Measurements from ENCODE around the gene RAP1GDS1.
A peak's percentile ranks its signal among the peaks of the same experiment; 100 is the strongest.
"Not testable (repeated sequence)": the region's sequence is repeated elsewhere in the genome, so short reads cannot be mapped to it uniquely, and the experiment has no call there.

RAP1GDS1 gene

DNA sequence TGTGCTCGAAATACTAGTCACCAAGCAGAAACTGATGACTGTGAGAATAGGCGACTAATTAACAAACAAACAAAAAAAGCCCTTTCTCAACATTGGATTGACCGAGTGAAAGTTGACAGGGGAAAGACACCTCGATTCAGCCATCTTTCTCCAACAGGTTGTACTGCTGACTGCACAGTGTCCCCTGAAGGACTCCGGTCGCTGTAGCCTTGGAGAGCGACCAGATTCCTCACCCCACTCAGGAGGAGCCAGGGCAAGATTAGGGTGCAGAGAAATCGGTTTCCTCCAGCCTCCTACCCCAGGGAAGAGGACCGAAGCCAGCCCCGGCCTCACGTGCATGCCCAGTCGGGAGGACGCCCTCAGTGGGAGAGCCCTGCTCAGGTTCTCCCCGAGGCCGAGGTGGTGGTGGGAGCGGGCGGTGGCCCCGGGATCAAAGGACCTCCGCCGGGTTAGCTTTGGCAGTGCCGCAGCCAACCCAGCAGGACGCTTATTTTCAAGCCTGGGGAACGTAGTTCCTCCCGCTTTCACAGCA lies 1.1 kb upstream of the RAP1GDS1 start:
- H3K9ac ChIP-seq (ENCODE audit: low read depth, low read length) = peak overlapping the region; percentile 99
- peak overlapping the region; percentile 99 for H3K4me3 ChIP-seq (ENCODE audit: low read length)
- H3K4me2 ChIP-seq (ENCODE audit: low read length) = peak overlapping the region; percentile 97

DNA sequence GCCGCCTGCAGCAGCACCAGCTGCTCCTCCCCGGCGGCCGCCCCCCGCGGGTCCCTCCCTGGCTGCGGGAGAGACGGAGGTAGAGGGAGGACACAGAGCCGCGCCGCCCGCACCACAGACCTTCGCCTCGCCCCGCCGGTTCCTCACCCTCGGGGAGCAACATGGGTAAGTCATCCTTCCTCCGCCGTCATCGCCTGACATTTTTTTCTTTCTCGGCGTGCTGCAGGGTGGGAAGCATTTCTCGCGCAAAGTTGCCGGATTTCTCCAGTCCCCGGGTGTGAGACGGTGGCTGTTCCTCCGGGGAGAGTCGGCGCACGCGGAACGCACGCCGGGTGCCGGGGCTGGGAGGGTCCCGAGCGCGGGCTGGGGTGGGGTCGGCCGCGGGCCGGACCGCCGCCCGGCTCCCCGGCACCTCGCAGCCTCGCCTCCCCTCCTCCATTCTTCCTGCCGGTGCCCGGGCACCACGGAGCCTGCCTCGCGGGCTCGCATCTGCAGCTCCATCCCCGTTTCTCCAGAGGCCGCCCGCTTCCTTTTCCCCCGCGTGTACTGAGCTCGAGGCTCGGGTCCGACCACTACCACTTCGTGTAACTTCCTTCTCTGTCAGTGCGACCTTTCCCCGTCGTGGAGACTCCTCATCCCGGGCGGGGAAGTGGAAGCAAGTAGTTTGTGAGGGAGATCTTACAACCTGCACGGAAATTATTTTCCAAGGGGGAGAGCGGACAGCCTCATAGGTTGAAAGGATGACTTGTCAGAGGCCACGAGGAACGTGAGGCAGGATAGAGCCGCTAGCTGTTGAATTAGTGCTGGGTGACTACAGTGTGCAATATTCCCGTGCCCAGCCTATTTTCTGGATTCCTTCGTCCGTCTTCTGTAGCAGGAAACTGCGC lies 464 bp downstream of the RAP1GDS1 start:
- Histone ChIP-seq H3K4me2 (ENCODE audit: low read length) (peak overlapping the region; percentile 77), H3K36me3 (ENCODE audit: insufficient read depth, low read length) (no peaks in the 10 kb centered on the region), H3K4me3 (ENCODE audit: low read length) (peak overlapping the region; percentile 90)

More for the DNA sequence above, 1.1 kb upstream of the RAP1GDS1 start:
- H3K27me3 ChIP-seq (ENCODE audit: control insufficient read depth, insufficient read depth, low read length) = no peaks in the 10 kb centered on the region
- H3K4me1 ChIP-seq (ENCODE audit: control insufficient read depth, insufficient read depth, low read length) = peaks cover 17% of the 10 kb centered on the region
- H3K9me3 ChIP-seq (replicated peaks; ENCODE audit: low read length) = no peaks in the 10 kb centered on the region
- H3K36me3 ChIP-seq (ENCODE audit: insufficient read depth, low read length) = no peaks in the 10 kb centered on the region

DNA sequence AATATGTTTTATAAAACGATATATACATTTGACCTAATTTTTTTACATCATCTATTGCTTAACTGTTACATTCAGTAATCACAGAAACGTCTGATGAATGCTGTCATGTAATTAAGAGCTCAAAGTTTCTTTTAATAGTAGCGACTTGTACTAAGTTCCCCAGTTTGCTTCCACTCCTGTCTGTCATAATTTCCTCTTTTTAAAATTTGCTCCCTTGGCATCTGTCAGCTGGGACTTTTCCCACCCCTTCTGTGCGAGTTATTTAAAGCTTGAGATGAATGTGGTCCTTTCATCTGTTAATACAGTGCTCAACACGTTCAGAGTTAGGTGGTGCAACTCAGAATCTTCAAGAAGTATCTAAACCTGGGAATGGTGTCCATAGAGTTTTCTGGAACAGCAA lies 1.2 kb downstream of the RAP1GDS1 start:
- Histone ChIP-seq H3K9me3 (replicated peaks; ENCODE audit: low read length) (no peaks in the 10 kb centered on the region), H3K27me3 (ENCODE audit: control insufficient read depth, insufficient read depth, low read length) (no peaks in the 10 kb centered on the region), H3K36me3 (ENCODE audit: insufficient read depth, low read length) (no peaks in the 10 kb centered on the region), H3K4me1 (ENCODE audit: control insufficient read depth, insufficient read depth, low read length) (peaks cover 17% of the 10 kb centered on the region), H3K4me3 (ENCODE audit: low read length) (peak overlapping the region; percentile 90), H3K9ac (ENCODE audit: low read depth, low read length) (peak overlapping the region; percentile 85), H3K4me2 (ENCODE audit: low read length) (peak overlapping the region; percentile 77)

More for the DNA sequence above, 464 bp downstream of the RAP1GDS1 start:
- Histone ChIP-seq H3K9ac (ENCODE audit: low read depth, low read length) (peak overlapping the region; percentile 85), H3K9me3 (replicated peaks; ENCODE audit: low read length) (no peaks in the 10 kb centered on the region), H3K4me1 (ENCODE audit: control insufficient read depth, insufficient read depth, low read length) (peaks cover 17% of the 10 kb centered on the region), H3K27me3 (ENCODE audit: control insufficient read depth, insufficient read depth, low read length) (no peaks in the 10 kb centered on the region)

- Histone ChIP-seq H3K9ac (ENCODE audit: low read depth, low read length) (no peak overlapping the region), H3K4me3 (ENCODE audit: low read length) (no peak overlapping the region), H3K4me2 (ENCODE audit: low read length) (no peak overlapping the region), H3K9me3 (replicated peaks; ENCODE audit: low read length) (no peaks in the 10 kb centered on the region), H3K36me3 (ENCODE audit: insufficient read depth, low read length) (peaks cover 9% of the 10 kb centered on the region), H3K27me3 (ENCODE audit: control insufficient read depth, insufficient read depth, low read length) (no peaks in the 10 kb centered on the region), H3K4me1 (ENCODE audit: control insufficient read depth, insufficient read depth, low read length) (peaks cover 9% of the 10 kb centered on the region)
Observed at GRCh38 chr4:98267498-98267897, 6.3 kb downstream of the RAP1GDS1 start.

DNA sequence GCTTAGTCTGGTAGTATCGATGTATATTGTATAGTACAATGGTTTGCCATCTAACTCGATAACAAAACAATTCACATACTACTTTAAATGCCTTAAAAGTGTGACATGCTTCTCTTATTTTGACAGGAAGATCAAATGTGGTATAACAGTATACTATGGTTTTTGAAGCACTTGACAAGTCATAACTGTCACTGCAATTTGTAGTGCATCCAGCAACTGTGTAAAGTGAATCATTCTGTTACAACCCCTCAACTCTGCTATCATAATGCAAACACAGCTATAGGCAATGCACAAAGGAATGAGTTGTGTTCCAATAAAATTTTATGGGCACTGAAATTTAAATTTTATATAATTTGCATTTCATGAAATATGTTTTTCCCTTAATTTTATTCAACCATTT lies 14.0 kb downstream of the RAP1GDS1 start:
- peaks cover 6% of the 10 kb centered on the region for H3K36me3 ChIP-seq (ENCODE audit: insufficient read depth, low read length)
- no peaks in the 10 kb centered on the region for H3K27me3 ChIP-seq (ENCODE audit: control insufficient read depth, insufficient read depth, low read length)
- no peaks in the 10 kb centered on the region for H3K4me1 ChIP-seq (ENCODE audit: control insufficient read depth, insufficient read depth, low read length)
- H3K4me2 ChIP-seq (ENCODE audit: low read length) = no peak overlapping the region
- H3K9me3 ChIP-seq (replicated peaks; ENCODE audit: low read length) = no peaks in the 10 kb centered on the region
- H3K9ac ChIP-seq (ENCODE audit: low read depth, low read length) = no peak overlapping the region
- no peak overlapping the region for H3K4me3 ChIP-seq (ENCODE audit: low read length)

DNA sequence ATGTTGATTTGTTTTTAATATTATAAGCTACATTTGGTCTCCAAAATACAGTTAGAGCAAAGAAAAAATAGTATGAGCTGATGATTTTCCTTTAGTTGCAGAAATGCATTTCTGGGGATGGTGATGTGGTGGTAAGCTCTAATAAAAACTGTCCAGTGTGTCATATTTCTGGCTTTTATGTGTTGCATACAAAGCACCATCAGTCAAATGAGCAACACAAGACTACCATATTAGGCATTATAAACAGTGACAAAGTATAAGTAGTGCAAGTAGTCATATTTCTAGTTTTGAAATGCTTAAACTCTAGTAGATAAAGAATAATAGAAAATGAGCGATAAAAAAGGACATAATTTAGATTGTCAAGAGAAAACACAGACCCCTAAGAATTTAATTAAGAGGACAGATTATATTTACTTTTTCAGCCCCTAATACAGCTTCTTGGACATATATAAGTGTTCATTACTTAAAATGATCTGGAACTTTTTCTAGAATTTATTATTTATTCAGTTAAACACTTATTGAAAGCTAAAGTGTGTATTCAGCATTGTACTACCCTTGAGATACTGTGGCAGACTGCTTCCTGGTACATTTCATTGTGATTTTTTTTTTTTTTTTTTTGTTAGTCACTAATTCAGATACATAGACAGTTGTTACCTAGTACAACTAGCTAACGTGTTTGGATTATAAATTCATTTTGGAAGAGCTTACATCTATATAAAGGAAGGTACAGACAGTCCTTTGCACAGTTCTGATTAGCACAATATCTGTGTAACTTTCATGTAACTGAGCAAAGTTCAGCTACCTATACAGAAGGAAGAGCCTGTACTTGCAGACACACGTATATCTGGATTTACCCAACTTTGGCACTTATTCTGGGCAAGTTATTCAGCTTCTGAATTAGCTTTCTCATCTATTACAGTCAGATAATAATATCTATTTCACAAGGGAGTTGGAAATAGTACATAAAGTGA lies 22.3 kb downstream of the RAP1GDS1 start:
- Histone ChIP-seq H3K9me3 (replicated peaks; ENCODE audit: low read length) (no peaks in the 10 kb centered on the region), H3K4me1 (ENCODE audit: control insufficient read depth, insufficient read depth, low read length) (peaks cover 16% of the 10 kb centered on the region), H3K4me2 (ENCODE audit: low read length) (no peak overlapping the region), H3K27me3 (ENCODE audit: control insufficient read depth, insufficient read depth, low read length) (no peaks in the 10 kb centered on the region), H3K36me3 (ENCODE audit: insufficient read depth, low read length) (no peaks in the 10 kb centered on the region), H3K4me3 (ENCODE audit: low read length) (no peak overlapping the region), H3K9ac (ENCODE audit: low read depth, low read length) (no peak overlapping the region)

DNA sequence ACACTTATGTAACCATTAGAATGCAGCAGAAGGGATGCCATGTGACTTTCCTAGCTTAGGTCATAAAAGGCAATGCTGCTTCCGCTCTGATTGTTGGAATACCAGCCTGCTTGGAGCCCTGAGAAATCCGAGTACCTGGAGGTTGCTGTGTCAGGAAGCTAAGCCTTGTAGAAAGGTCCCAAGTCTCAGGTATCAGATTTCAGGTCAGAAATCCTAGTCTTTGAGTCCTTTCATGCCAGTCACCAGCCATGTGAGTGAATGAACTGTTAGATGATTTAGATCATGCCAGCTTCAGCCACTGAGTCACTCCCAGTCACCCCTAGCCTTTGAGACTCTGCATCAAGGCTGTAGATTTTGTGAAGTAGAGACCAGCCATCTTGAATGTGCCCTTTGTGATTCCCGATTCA lies 23.5 kb downstream of the RAP1GDS1 start:
- Histone ChIP-seq H3K9ac (ENCODE audit: low read depth, low read length) (no peak overlapping the region), H3K9me3 (replicated peaks; ENCODE audit: low read length) (no peaks in the 10 kb centered on the region), H3K4me3 (ENCODE audit: low read length) (no peak overlapping the region), H3K27me3 (ENCODE audit: control insufficient read depth, insufficient read depth, low read length) (no peaks in the 10 kb centered on the region), H3K36me3 (ENCODE audit: insufficient read depth, low read length) (no peaks in the 10 kb centered on the region), H3K4me1 (ENCODE audit: control insufficient read depth, insufficient read depth, low read length) (peaks cover 16% of the 10 kb centered on the region), H3K4me2 (ENCODE audit: low read length) (no peak overlapping the region)

DNA sequence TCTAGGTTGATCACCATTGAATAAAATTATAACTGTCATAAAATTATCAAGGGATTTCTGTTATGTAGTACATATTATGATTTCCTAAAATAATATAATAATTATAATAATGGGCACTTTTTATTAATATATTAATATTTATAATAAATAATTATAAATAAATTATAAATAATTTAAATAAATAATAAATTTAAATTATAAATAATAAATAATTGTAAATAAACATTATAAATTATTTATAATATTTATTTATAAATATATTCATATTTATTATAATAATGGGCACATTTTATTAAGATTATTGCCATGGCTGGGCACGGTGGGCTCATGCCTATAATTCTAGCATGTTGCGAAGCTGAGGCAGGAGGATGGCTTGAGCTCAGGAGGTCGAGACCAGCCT lies 24.5 kb downstream of the RAP1GDS1 start:
- Histone ChIP-seq H3K9ac (ENCODE audit: low read depth, low read length) (no peak overlapping the region), H3K9me3 (replicated peaks; ENCODE audit: low read length) (no peaks in the 10 kb centered on the region), H3K36me3 (ENCODE audit: insufficient read depth, low read length) (no peaks in the 10 kb centered on the region), H3K4me3 (ENCODE audit: low read length) (no peak overlapping the region), H3K27me3 (ENCODE audit: control insufficient read depth, insufficient read depth, low read length) (no peaks in the 10 kb centered on the region), H3K4me2 (ENCODE audit: low read length) (no peak overlapping the region), H3K4me1 (ENCODE audit: control insufficient read depth, insufficient read depth, low read length) (peaks cover 25% of the 10 kb centered on the region)

- Histone ChIP-seq H3K4me1 (ENCODE audit: control insufficient read depth, insufficient read depth, low read length) (peaks cover 27% of the 10 kb centered on the region), H3K4me3 (ENCODE audit: low read length) (no peak overlapping the region), H3K9me3 (replicated peaks; ENCODE audit: low read length) (no peaks in the 10 kb centered on the region), H3K36me3 (ENCODE audit: insufficient read depth, low read length) (no peaks in the 10 kb centered on the region), H3K27me3 (ENCODE audit: control insufficient read depth, insufficient read depth, low read length) (no peaks in the 10 kb centered on the region), H3K4me2 (ENCODE audit: low read length) (no peak overlapping the region), H3K9ac (ENCODE audit: low read depth, low read length) (no peak overlapping the region)
Observed at GRCh38 chr4:98287328-98287727, 26.1 kb downstream of the RAP1GDS1 start.

GRCh38 chr4:98288671-98289070 lies 27.5 kb downstream of the RAP1GDS1 start:
- H3K36me3 ChIP-seq (ENCODE audit: insufficient read depth, low read length); H3K9me3 ChIP-seq (replicated peaks; ENCODE audit: low read length); H3K4me2 ChIP-seq (ENCODE audit: low read length); H3K27me3 ChIP-seq (ENCODE audit: control insufficient read depth, insufficient read depth, low read length); H3K4me3 ChIP-seq (ENCODE audit: low read length); H3K9ac ChIP-seq (ENCODE audit: low read depth, low read length): not testable (repeated sequence)
- peaks cover 28% of the 10 kb centered on the region for H3K4me1 ChIP-seq (ENCODE audit: control insufficient read depth, insufficient read depth, low read length)

- no peak overlapping the region for H3K4me3 ChIP-seq (ENCODE audit: low read length)
- peaks cover 26% of the 10 kb centered on the region for H3K4me1 ChIP-seq (ENCODE audit: control insufficient read depth, insufficient read depth, low read length)
- H3K4me2 ChIP-seq (ENCODE audit: low read length) = no peak overlapping the region
- H3K27me3 ChIP-seq (ENCODE audit: control insufficient read depth, insufficient read depth, low read length) = no peaks in the 10 kb centered on the region
- H3K9ac ChIP-seq (ENCODE audit: low read depth, low read length) = no peak overlapping the region
- H3K9me3 ChIP-seq (replicated peaks; ENCODE audit: low read length) = no peaks in the 10 kb centered on the region
- H3K36me3 ChIP-seq (ENCODE audit: insufficient read depth, low read length) = peaks cover 9% of the 10 kb centered on the region
Observed at GRCh38 chr4:98289375-98289774, 28.2 kb downstream of the RAP1GDS1 start.

Data from skeletal muscle satellite cell (primary cell).